GM18508 (cell line): ENCODE results near the gene STK11.

Experiments used
- ATAC-seq: cut with Tn5 transposase; IDR thresholded peaks from one replicate; pipeline ENCODE4 v1.9.1; 2021; ENCODE audit warnings: moderate number of reproducible peaks; ENCODE audit not compliant: insufficient read depth, unreplicated experiment

Gene STK11

GRCh38 chr19:1257475-1258162, 52.0 kb downstream of the STK11 start:
- no peak for ATAC-seq

GRCh38 chr19:1258163-1258492, 52.5 kb downstream of the STK11 start:
- ATAC-seq, result no peak

GRCh38 chr19:1258707-1259205, 53.2 kb downstream of the STK11 start:
- ATAC-seq, result no peak

GRCh38 chr19:1259206-1259875, 53.8 kb downstream of the STK11 start:
- ATAC-seq, result no peak

- no peak for ATAC-seq
Measured at GRCh38 chr19:1259876-1260748, 54.5 kb downstream of the STK11 start.

- ATAC-seq, result no peak
Measured at GRCh38 chr19:1260749-1261537, 55.4 kb downstream of the STK11 start.

GRCh38 chr19:1261538-1261797, 55.9 kb downstream of the STK11 start:
- no peak for ATAC-seq

GRCh38 chr19:1261798-1262622, 56.4 kb downstream of the STK11 start:
- no peak for ATAC-seq

GRCh38 chr19:1262623-1263123, 57.1 kb downstream of the STK11 start:
- ATAC-seq, result no peak

GRCh38 chr19:1263188-1263587, 57.6 kb downstream of the STK11 start:
- ATAC-seq, result no peak

GRCh38 chr19:1264801-1265614, 59.4 kb downstream of the STK11 start:
- no peak for ATAC-seq

- ATAC-seq, result no peak
Measured at GRCh38 chr19:1265615-1266128, 60.1 kb downstream of the STK11 start.

- no peak for ATAC-seq
Measured at GRCh38 chr19:1266129-1266915, 60.7 kb downstream of the STK11 start.

- ATAC-seq, result no peak
Measured at GRCh38 chr19:1266916-1267476, 61.4 kb downstream of the STK11 start.

GRCh38 chr19:1267477-1268225, 62.1 kb downstream of the STK11 start:
- no peak for ATAC-seq

- no peak for ATAC-seq
Measured at GRCh38 chr19:1268226-1269064, 62.9 kb downstream of the STK11 start.
